DOHH2 (cell line): ENCODE measurements around the gene ANAPC13.

ENCODE experiments used
- EZH2phosphoT487 ChIP-seq: fragments of 200-600 bp; sonication (generic); IDR thresholded peaks from 2 replicates; pipeline ENCODE4 v1.6.1; 2017; ENCODE audit warnings: borderline replicate concordance, mild to moderate bottlenecking, antibody characterized with exemption, low read length, moderate library complexity, mixed read lengths
- TF ChIP-seq, protein P1 (sequence below): fragments of 200-600 bp; sonication (generic); IDR thresholded peaks from one replicate; pipeline ENCODE4 v1.5.1; 2014; ENCODE audit warnings: antibody characterized with exemption, mild to moderate bottlenecking, low read depth, low read length; ENCODE audit not compliant: poor library complexity, severe bottlenecking

DNA sequence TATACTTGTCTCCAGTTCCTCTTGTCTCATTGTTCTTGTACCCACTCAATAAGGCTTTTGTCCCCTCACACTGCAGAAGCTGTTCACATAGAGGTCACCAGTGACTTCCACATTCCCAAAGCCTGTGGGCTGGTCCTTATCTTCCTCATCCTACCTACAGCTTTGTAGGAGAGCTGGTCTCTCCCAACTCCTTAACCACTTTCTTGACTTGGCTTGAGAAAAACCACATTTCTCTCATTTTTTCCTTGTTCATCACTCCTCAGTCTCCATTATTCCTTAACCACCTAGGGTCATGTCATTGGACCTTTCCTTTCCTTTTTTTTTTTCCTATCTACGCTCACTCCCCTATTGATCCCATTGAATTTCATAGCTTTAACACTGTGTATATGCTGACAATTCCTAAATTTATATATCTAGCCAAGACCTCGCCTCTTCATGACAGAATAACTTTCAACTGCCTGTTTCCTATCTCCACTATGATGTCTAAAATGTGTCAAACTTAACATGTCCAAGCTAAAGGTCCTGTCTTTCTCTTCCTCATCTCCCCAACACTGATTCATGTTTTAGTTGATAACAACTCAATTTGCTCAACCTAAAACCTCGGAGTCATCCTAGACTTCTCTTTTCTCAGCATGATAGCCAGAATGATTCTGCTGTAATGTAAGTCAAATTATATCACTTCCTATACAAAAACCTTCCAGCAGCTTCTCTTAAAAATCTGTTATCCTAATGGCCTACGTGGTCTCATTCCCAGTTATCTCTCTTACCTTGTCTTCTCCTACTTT is 49.6 kb upstream of the ANAPC13 start:
- TF ChIP-seq, protein P1, sequence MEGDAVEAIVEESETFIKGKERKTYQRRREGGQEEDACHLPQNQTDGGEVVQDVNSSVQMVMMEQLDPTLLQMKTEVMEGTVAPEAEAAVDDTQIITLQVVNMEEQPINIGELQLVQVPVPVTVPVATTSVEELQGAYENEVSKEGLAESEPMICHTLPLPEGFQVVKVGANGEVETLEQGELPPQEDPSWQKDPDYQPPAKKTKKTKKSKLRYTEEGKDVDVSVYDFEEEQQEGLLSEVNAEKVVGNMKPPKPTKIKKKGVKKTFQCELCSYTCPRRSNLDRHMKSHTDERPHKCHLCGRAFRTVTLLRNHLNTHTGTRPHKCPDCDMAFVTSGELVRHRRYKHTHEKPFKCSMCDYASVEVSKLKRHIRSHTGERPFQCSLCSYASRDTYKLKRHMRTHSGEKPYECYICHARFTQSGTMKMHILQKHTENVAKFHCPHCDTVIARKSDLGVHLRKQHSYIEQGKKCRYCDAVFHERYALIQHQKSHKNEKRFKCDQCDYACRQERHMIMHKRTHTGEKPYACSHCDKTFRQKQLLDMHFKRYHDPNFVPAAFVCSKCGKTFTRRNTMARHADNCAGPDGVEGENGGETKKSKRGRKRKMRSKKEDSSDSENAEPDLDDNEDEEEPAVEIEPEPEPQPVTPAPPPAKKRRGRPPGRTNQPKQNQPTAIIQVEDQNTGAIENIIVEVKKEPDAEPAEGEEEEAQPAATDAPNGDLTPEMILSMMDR: no peak
- no peak for TF ChIP-seq EZH2phosphoT487
